SH-SY5Y (cell line): ENCODE results near the gene GADL1.

Experiments used
- GATA2 ChIP-seq: IDR thresholded peaks from 2 replicates; pipeline ENCODE4 v1.6.1; 2011; ENCODE audit warnings: mild to moderate bottlenecking, low read depth, low read length
- GATA3 ChIP-seq: IDR thresholded peaks from 2 replicates; pipeline ENCODE4 v1.6.1; 2011; ENCODE audit warnings: low read depth, mild to moderate bottlenecking, low read length, moderate library complexity

DNA sequence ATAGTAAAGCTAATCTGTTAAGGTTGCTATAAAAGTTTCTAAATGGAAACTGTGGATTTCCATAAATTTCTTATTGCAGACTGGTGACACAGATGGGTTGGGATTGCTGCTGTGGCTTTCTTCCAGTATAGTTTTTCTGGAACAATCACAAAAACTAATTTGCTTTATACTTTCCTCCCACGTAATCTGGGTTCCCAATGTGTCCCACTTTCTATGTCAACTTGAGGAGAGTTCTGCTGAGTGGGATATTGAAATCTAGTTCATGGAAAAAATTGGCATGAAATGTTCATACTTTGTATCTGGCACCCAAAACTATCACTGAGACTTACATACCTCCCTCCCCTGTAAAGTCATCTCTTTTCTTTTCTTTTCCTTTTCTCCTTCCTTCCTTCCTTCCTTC lies 161.3 kb downstream of the GADL1 start:
- no peak for TF ChIP-seq GATA2
- no peak for TF ChIP-seq GATA3
